ENCODE data around the gene MECR. TPM values are rescaled to one million over a fixed set of nuclear protein-coding genes. Genes with fewer than 3 reads are reported as not detected.

Gene MECR
- total and polyA plus RNA-seq, 10 of the 15 experiments (the other 5 are each of a cell fraction or from before 2014, with no cell fraction given): 7.6 to 66.3 (median 38.7) TPM

DNA sequence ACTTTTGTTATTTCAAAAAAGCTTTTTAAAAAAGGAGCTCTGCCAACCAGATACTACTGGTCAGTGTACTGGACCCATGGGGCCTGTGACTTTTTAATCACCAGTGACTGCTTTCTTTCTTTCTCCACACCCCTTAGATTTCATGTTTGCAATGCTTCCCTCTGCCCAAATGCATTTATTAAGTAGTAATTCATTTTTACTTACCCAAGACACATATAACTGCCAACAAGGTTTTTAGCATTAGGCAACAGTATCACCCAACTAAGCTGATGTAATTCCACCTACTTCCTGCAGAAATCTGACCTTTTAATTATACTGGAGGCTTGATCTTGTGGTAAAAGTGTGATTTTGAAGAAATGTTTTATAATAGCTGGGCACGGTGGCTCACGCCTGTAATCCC, 12.5 kb downstream of the MECR start:
- BruUV-seq (replicated peaks): no TSS peak
- FAIRE-seq (no peak), ATAC-seq (no peak), DNase-seq (ENCODE audit: low read depth, low spot score) (no peak)
- Histone ChIP-seq H2AFZ (ENCODE audit: control insufficient read depth, low read depth, low read length) (no peak overlapping the region), H3K9me3 (replicated peaks; ENCODE audit: control insufficient read depth, insufficient read depth, low read length) (no peaks in the 10 kb centered on the region), H4K20me1 (ENCODE audit: control insufficient read depth, insufficient read depth) (no peaks in the 10 kb centered on the region), H3K4me1 (ENCODE audit: control insufficient read depth, insufficient read depth, low read length) (no peaks in the 10 kb centered on the region), H3K36me3 (ENCODE audit: control insufficient read depth in 2 of 2, insufficient read depth in 2 of 2, low read length in 1 of 2) (no peaks in the 10 kb centered on the region), H3K4me2 (ENCODE audit: control insufficient read depth, insufficient read depth) (no peak overlapping the region), H3K27ac (ENCODE audit: control insufficient read depth, insufficient read depth) (no peak overlapping the region), H3K9ac (ENCODE audit: control insufficient read depth, insufficient read depth, low read length) (no peak overlapping the region), H3K79me2 (ENCODE audit: control insufficient read depth, insufficient read depth, low read length) (no peaks in the 10 kb centered on the region), H3K4me3 (no peak overlapping the region), H3K27me3 (replicated peaks in 1 of 2; ENCODE audit: control insufficient read depth in 2 of 2, insufficient read depth in 2 of 2, low read length in 1 of 2) (no peaks in the 10 kb centered on the region)
- in situ Hi-C loops (cut with MboI) (no loop called here), intact Hi-C loops (cut with micrococcal nuclease; ENCODE audit: unreplicated experiment) (no loop called here)
- POLR2A ChIA-PET: interaction anchor here (1.7 kb wide), 1 partner anchor 10 kb away, joined by 7 read pairs; no protein-coding TSS in a partner anchor
- no peak for TF ChIP-seq JUNB (IDR thresholded peaks at IDR 0.05)
- TF ChIP-seq, protein P1, sequence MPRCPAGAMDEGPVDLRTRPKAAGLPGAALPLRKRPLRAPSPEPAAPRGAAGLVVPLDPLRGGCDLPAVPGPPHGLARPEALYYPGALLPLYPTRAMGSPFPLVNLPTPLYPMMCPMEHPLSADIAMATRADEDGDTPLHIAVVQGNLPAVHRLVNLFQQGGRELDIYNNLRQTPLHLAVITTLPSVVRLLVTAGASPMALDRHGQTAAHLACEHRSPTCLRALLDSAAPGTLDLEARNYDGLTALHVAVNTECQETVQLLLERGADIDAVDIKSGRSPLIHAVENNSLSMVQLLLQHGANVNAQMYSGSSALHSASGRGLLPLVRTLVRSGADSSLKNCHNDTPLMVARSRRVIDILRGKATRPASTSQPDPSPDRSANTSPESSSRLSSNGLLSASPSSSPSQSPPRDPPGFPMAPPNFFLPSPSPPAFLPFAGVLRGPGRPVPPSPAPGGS (IDR thresholded peaks at IDR 0.05; ENCODE audit: borderline replicate concordance, insufficient read depth, low read depth, low read length, poor library complexity, severe bottlenecking): no peak
- no peak for TF ChIP-seq ZSCAN29 (IDR thresholded peaks at IDR 0.05)
- no peak for TF ChIP-seq HSF1 (IDR thresholded peaks at IDR 0.05; ENCODE audit: low read depth, low read length)
- TF ChIP-seq CBX5 (IDR thresholded peaks at IDR 0.05; ENCODE audit: low read depth): no peak
- TF ChIP-seq SMARCA5 (IDR thresholded peaks at IDR 0.05): no peak
- no peak for TF ChIP-seq ZNF274 (IDR thresholded peaks at IDR 0.05; ENCODE audit: insufficient read depth, insufficient read length)
- TF ChIP-seq SREBF2 (IDR thresholded peaks at IDR 0.05; ENCODE audit: low read length): no peak
- no peak for TF ChIP-seq NRF1 (conservative IDR thresholded peaks at IDR 0.05; ENCODE audit: low read depth, low read length)
- no peak for TF ChIP-seq E4F1 (IDR thresholded peaks at IDR 0.05; ENCODE audit: borderline replicate concordance, partially characterized antibody)
- no peak for TF ChIP-seq BCL11A (IDR thresholded peaks at IDR 0.05; ENCODE audit: low read depth, low read length)
- RAD21 ChIA-PET (ENCODE audit: unreplicated experiment): no interaction called here
- CTCF ChIA-PET: interaction anchor here (0.7 kb wide), 1 partner anchor 22 kb away, joined by 3 read pairs; no protein-coding TSS in a partner anchor
- SMC1A ChIA-PET (ENCODE audit: uncharacterized antibody, unreplicated experiment): interaction anchor here (0.7 to 1.5 kb wide), 2 partner anchors 14 to 16 kb away, joined by 3 to 4 read pairs; no protein-coding TSS in a partner anchor
- 98% methylated on average over 2 of the region's 2 CpGs for WGBS (ENCODE audit: insufficient coverage, insufficient replicate concordance, low lambda C conversion rate, missing lambda C conversion rate)
